Endothelial cell (in vitro differentiated cells): ENCODE results near the gene MBNL2. TPM values are rescaled to one million over a fixed set of nuclear protein-coding genes. Genes with fewer than 3 reads are reported as not detected.

Experiments
- DNase-seq: peaks from one replicate; pipeline ENCODE4 v3.0.0; 2021; ENCODE audit warnings: low spot score
- H3K27ac Mint-ChIP-seq: one replicate; pipeline ENCODE4 v1.8.0; 2021; ENCODE audit warnings: mixed read lengths, inconsistent platforms; ENCODE audit not compliant: unreplicated experiment
- H3K27me3 Mint-ChIP-seq: one replicate; pipeline ENCODE4 v1.8.0; 2021; ENCODE audit warnings: mild to moderate bottlenecking, moderate library complexity, mixed read lengths, inconsistent platforms; ENCODE audit not compliant: unreplicated experiment
- H3K36me3 Mint-ChIP-seq: one replicate; pipeline ENCODE4 v1.8.0; 2021; ENCODE audit warnings: mild to moderate bottlenecking, low read depth, mixed read lengths, inconsistent platforms; ENCODE audit not compliant: unreplicated experiment
- H3K4me1 Mint-ChIP-seq: one replicate; pipeline ENCODE4 v1.8.0; 2021; ENCODE audit warnings: mild to moderate bottlenecking, mixed read lengths, inconsistent platforms; ENCODE audit not compliant: unreplicated experiment
- H3K4me3 Mint-ChIP-seq: one replicate; pipeline ENCODE4 v1.8.0; 2021; ENCODE audit warnings: mild to moderate bottlenecking, mixed read lengths, inconsistent platforms; ENCODE audit not compliant: unreplicated experiment
- H3K9me3 Mint-ChIP-seq: one replicate; pipeline ENCODE4 v1.8.0; 2021; ENCODE audit warnings: mixed read lengths, inconsistent platforms; ENCODE audit not compliant: unreplicated experiment
- total RNA-seq: library from RNA; stranded (reverse); fragmentation: NEBNext Ultra II Directional; extraction: Animal tissue kit (Norgen Biotek cat#: 25700); gene quantifications from one replicate; pipeline ENCODE4 v1.2.1, GENCODE V29; 2021; ENCODE audit not compliant: unreplicated experiment
- TF ChIP-seq, protein P1 (sequence below): fragments of 200-600 bp; sonication (generic); IDR thresholded peaks from one replicate; pipeline ENCODE4 v1.5.0; 2021; ENCODE audit warnings: antibody characterized with exemption; ENCODE audit not compliant: unreplicated experiment

Gene MBNL2
- total RNA-seq, 1 donor from 2014 or later: 137 TPM

DNA sequence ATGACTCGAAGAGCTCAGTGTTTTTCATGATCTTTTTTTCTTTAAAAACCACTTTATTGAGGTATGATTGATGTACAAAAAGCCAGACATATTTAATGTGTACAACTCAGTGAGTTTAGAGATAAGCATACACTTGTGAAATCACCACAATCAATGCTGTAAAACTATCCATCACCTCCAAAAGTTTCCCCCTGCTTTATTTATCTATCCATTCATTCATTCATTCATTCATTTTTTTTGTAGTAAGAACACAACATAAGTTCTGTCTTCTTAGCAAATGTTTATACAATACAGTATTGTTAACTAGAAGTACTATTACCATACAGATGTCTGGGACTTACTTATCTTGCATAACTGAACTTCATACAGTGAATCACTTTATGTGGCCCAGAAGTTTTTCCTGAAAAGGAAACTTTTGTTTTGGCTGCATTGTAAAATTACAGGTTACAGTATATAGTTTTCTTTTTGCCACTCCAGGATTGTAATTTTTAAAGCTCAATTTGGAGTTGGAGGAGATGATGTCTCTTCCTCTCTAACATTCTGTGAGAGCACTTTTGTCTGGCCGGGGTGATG lies 218.6 kb downstream of the MBNL2 start:
- DNase-seq: no peak

DNA sequence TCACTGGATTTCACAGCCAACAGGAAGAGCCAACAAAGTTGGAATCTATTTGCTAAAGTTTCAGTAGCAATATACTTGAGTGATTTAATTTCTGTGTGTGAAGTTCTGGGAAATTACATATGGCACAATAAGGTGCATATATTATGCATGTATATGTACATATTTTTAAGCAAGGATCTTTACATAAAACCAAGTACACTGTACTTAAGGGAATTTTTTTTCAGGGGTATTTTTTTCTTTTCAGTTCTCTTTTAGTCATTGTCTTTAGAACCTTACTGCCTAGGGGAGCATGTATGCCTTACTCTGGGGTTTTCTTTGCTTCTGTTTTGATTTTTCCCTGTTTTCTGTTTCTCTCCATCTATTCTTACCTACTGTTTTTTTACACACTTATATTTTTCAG lies 219.2 kb downstream of the MBNL2 start:
- H3K4me3 Mint-ChIP-seq: no peak overlapping the region
- H3K4me1 Mint-ChIP-seq: peaks cover 10% of the 10 kb centered on the region
- DNase-seq: no peak
- no peak overlapping the region for H3K27ac Mint-ChIP-seq
- no peaks in the 10 kb centered on the region for H3K9me3 Mint-ChIP-seq
- TF ChIP-seq, protein P1, sequence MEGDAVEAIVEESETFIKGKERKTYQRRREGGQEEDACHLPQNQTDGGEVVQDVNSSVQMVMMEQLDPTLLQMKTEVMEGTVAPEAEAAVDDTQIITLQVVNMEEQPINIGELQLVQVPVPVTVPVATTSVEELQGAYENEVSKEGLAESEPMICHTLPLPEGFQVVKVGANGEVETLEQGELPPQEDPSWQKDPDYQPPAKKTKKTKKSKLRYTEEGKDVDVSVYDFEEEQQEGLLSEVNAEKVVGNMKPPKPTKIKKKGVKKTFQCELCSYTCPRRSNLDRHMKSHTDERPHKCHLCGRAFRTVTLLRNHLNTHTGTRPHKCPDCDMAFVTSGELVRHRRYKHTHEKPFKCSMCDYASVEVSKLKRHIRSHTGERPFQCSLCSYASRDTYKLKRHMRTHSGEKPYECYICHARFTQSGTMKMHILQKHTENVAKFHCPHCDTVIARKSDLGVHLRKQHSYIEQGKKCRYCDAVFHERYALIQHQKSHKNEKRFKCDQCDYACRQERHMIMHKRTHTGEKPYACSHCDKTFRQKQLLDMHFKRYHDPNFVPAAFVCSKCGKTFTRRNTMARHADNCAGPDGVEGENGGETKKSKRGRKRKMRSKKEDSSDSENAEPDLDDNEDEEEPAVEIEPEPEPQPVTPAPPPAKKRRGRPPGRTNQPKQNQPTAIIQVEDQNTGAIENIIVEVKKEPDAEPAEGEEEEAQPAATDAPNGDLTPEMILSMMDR: no peak
- no peaks in the 10 kb centered on the region for H3K27me3 Mint-ChIP-seq
- H3K36me3 Mint-ChIP-seq: no peaks in the 10 kb centered on the region

More for the DNA sequence above, 218.6 kb downstream of the MBNL2 start:
- no peaks in the 10 kb centered on the region for H3K27me3 Mint-ChIP-seq
- H3K9me3 Mint-ChIP-seq: no peaks in the 10 kb centered on the region
- no peaks in the 10 kb centered on the region for H3K36me3 Mint-ChIP-seq
- H3K27ac Mint-ChIP-seq: no peak overlapping the region
- H3K4me3 Mint-ChIP-seq: no peak overlapping the region
- peaks cover 9% of the 10 kb centered on the region for H3K4me1 Mint-ChIP-seq
- TF ChIP-seq, protein P1: no peak

Other genes starting within 250 kb of the MBNL2 start
- gene OXGR1, start 227.9 kb upstream of the MBNL2 start, total RNA-seq: 0.15 TPM
- 52.3 TPM for gene RAP2A, start 211.8 kb downstream of the MBNL2 start, total RNA-seq